Measurements from ENCODE around the gene GJE1. TPM values are rescaled to one million over a fixed set of nuclear protein-coding genes. Genes with fewer than 3 reads are reported as not detected.
"Not testable (repeated sequence)": the region's sequence is repeated elsewhere in the genome, so short reads cannot be mapped to it uniquely, and the experiment has no call there.

The GJE1 gene
- total RNA-seq, 1 donor from 2014 or later = not detected

- TF ChIP-seq CTCF (IDR thresholded peaks at IDR 0.05; ENCODE audit: insufficient read depth, low read depth, low read length) (no peak), EZH2 (IDR thresholded peaks at IDR 0.05; ENCODE audit: insufficient read depth, low read length) (no peak)
- Histone ChIP-seq H3K27me3 (ENCODE audit: insufficient read depth, low read length) (no peaks in the 10 kb centered on the region), H3K27ac (ENCODE audit: low read depth, low read length) (no peak overlapping the region), H3K4me2 (ENCODE audit: low read length) (no peak overlapping the region), H4K20me1 (ENCODE audit: insufficient read depth, low read length) (no peaks in the 10 kb centered on the region), H3K9ac (ENCODE audit: low read length) (no peak overlapping the region), H3K9me3 (ENCODE audit: insufficient read depth, low read depth, low read length) (no peaks in the 10 kb centered on the region), H3K4me3 (ENCODE audit: insufficient read depth, low read depth, low read length) (no peak overlapping the region), H2AFZ (ENCODE audit: low read depth, low read length) (no peak overlapping the region), H3K36me3 (ENCODE audit: insufficient read depth, low read length) (no peaks in the 10 kb centered on the region), H3K79me2 (ENCODE audit: insufficient read depth, low read length) (no peaks in the 10 kb centered on the region), H3K4me1 (ENCODE audit: insufficient read depth, low read length) (no peaks in the 10 kb centered on the region)
- H3K4me3 Mint-ChIP-seq (ENCODE audit: unreplicated experiment) = no peak overlapping the region
- peaks cover 2% of the 10 kb centered on the region for H3K9me3 Mint-ChIP-seq (ENCODE audit: unreplicated experiment)
- FAIRE-seq (no peak), DNase-seq (ENCODE audit: low read depth) (no peak)
- H3K27me3 Mint-ChIP-seq (ENCODE audit: low read depth, unreplicated experiment) = no peaks in the 10 kb centered on the region
- H3K4me1 Mint-ChIP-seq (ENCODE audit: low read depth, unreplicated experiment) = no peaks in the 10 kb centered on the region
- H3K27ac Mint-ChIP-seq (ENCODE audit: unreplicated experiment) = no peak overlapping the region
- H3K36me3 Mint-ChIP-seq (ENCODE audit: low read depth, unreplicated experiment) = no peaks in the 10 kb centered on the region
These were observed 6.2 kb downstream of the GJE1 start for GRCh38 chr6:142138876-142139275.

- not testable (repeated sequence) for H4K20me1 ChIP-seq (ENCODE audit: insufficient read depth, low read length); H3K36me3 ChIP-seq (ENCODE audit: insufficient read depth, low read length); DNase-seq (ENCODE audit: low read depth)
These were observed 8.8 kb downstream of the GJE1 start for GRCh38 chr6:142141531-142141930.

GRCh38 chr6:142146828-142147662 lies 14.3 kb downstream of the GJE1 start, which contains the start of the genes NMBR and VTA1:
TSS of gene NMBR (minus strand) at chr6:142147122. CDS start at chr6:142088658, 58,464 bp downstream.
TSS of gene VTA1 (plus strand) at chr6:142147263. CDS start at chr6:142147288, 25 bp downstream.
- Histone ChIP-seq H3K79me2 (ENCODE audit: insufficient read depth, low read length) (peaks cover 53% of the 10 kb centered on the region), H3K9ac (ENCODE audit: low read length) (peak within 1 kb of the TSS; percentile 86), H3K4me1 (ENCODE audit: insufficient read depth, low read length) (peaks cover 7% of the 10 kb centered on the region), H3K4me3 (ENCODE audit: insufficient read depth, low read depth, low read length) (peak within 1 kb of the TSS; percentile 91), H4K20me1 (ENCODE audit: insufficient read depth, low read length) (peaks cover 5% of the 10 kb centered on the region), H3K4me2 (ENCODE audit: low read length) (peak within 1 kb of the TSS; percentile 88), H3K36me3 (ENCODE audit: insufficient read depth, low read length) (no peaks in the 10 kb centered on the region), H3K27me3 (ENCODE audit: insufficient read depth, low read length) (no peaks in the 10 kb centered on the region), H3K9me3 (ENCODE audit: insufficient read depth, low read depth, low read length) (no peaks in the 10 kb centered on the region), H3K27ac (ENCODE audit: low read depth, low read length) (peak within 1 kb of the TSS; percentile 69), H2AFZ (ENCODE audit: low read depth, low read length) (peak within 1 kb of the TSS; percentile 90)
- Mint-ChIP-seq H3K4me3 (ENCODE audit: unreplicated experiment) (peak within 1 kb of the TSS; percentile 97), H3K27ac (ENCODE audit: unreplicated experiment) (peak within 1 kb of the TSS; percentile 93), H3K36me3 (ENCODE audit: low read depth, unreplicated experiment) (peaks cover 3% of the 10 kb centered on the region), H3K9me3 (ENCODE audit: unreplicated experiment) (no peaks in the 10 kb centered on the region), H3K27me3 (ENCODE audit: low read depth, unreplicated experiment) (no peaks in the 10 kb centered on the region), H3K4me1 (ENCODE audit: low read depth, unreplicated experiment) (peaks cover 19% of the 10 kb centered on the region)
- TF ChIP-seq CTCF (IDR thresholded peaks at IDR 0.05; ENCODE audit: insufficient read depth, low read depth, low read length) (peak; percentile 96), EZH2 (IDR thresholded peaks at IDR 0.05; ENCODE audit: insufficient read depth, low read length) (no peak)
- DNase-seq (ENCODE audit: low read depth) (peak; percentile 99), FAIRE-seq (peak; percentile 91)

More at GRCh38 chr6:142141531-142141930, 8.8 kb downstream of the GJE1 start:
- H3K79me2 ChIP-seq (ENCODE audit: insufficient read depth, low read length); H3K9me3 Mint-ChIP-seq (ENCODE audit: unreplicated experiment); H3K27me3 ChIP-seq (ENCODE audit: insufficient read depth, low read length); H3K9ac ChIP-seq (ENCODE audit: low read length); H3K36me3 Mint-ChIP-seq (ENCODE audit: low read depth, unreplicated experiment); FAIRE-seq; H3K4me3 ChIP-seq (ENCODE audit: insufficient read depth, low read depth, low read length); H2AFZ ChIP-seq (ENCODE audit: low read depth, low read length); H3K9me3 ChIP-seq (ENCODE audit: insufficient read depth, low read depth, low read length); H3K4me1 Mint-ChIP-seq (ENCODE audit: low read depth, unreplicated experiment); H3K27ac ChIP-seq (ENCODE audit: low read depth, low read length); H3K4me1 ChIP-seq (ENCODE audit: insufficient read depth, low read length); H3K4me2 ChIP-seq (ENCODE audit: low read length); H3K4me3 Mint-ChIP-seq (ENCODE audit: unreplicated experiment); H3K27ac Mint-ChIP-seq (ENCODE audit: unreplicated experiment); H3K27me3 Mint-ChIP-seq (ENCODE audit: low read depth, unreplicated experiment): not testable (repeated sequence)
